GM19468 (cell line): ENCODE measurements around the gene REEP1.
"Not testable (repeated sequence)": the region's sequence is repeated elsewhere in the genome, so short reads cannot be mapped to it uniquely, and the experiment has no call there.

ENCODE experiments used
- ATAC-seq: cut with Tn5 transposase; IDR thresholded peaks from one replicate; pipeline ENCODE4 v1.9.1; 2021; ENCODE audit warnings: mild to moderate bottlenecking, moderate library complexity, moderate number of reproducible peaks; ENCODE audit not compliant: unreplicated experiment; ENCODE audit errors: extremely low read depth

The REEP1 gene

DNA sequence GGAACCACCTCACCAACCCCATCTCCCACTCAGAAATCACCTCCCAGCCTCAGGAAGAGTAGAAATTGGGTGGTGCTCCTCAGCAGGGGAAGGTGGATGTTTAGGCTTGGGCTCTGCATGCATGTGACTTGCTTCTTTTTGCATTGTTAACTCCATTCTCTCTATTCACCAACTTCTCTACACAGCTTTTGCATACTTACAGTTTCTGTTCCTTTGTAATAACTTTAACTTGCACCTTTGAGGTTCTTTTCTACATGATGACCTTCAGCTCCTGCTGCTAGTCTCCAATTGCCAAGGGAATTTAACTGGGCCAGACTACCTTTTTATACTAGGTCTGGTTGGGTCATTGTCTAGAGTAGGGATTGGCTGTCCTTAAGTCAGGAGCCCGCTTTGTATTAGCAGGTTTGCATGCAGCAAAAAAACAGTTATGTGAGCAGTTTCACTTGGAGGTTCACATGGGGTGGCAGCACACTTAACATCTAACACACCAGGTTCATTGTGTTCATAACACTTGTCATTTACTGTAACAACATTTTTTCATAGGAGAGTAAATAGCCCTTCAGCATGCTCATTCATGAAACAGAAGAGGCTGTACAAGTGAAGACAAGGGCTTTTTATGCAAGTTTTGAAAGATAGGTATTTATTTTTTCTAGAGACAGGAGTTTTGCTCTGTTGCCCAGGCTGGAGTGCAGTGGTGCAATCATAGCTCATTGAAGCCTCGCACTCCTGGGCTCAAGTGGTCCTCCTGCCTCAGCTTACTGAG, 126.2 kb downstream of the REEP1 start:
- ATAC-seq: no peak

DNA sequence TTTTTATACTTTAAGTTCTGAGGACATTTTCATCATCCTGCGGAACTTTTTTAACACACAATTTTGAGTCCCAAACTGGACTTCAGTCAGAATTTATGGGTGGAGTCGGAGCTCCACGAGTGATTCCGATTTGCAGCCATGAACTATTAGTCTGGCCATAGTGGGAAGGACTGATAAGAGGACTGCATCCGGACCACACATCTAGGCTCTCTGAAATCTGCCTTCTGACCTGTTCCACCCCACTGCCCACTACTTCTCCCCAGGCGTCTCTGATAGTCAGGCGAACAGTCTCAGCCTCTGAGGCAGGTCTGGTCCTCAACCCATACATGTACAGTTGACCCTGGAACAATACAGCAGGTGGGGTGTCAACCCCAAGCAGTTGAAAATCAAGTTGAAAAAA, 133.0 kb downstream of the REEP1 start:
- no peak for ATAC-seq

DNA sequence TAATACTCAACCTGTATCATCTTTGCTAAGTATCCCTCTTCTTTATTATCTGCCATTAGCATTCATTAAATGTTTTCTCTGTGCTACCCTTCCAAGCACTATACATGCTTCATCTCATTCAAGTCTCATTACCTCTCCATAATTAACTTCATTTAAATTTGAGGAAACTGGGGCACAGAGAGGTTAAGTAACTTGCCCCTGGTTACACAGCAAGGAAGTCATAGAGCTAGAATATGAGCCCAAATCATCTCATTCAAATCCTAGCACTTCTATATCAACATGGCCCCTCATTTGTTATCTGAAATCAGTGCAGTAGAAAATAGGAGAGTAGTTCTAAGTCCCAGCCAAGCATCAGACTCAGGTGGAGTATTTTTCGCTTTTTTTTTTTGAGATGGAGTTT, 133.8 kb downstream of the REEP1 start:
- no peak for ATAC-seq

DNA sequence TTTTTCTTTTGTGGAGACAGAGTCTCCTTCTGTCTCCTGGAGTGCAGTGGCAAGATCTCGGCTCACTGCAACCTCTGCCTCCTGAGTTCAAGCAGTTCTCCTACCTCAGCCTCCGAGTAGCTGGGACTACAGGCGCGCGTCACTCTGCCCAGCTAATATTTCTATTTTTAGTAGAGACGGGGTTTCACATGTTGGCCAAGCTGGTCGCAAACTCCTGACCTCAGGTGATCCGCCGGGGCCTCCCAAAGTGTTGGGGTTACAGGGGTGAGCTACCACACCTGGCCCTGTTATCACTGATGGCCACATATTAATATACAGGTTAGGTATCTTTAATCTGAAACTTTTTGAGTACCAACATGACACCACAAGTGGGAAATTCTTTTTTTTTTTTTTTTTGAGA, 134.7 kb downstream of the REEP1 start:
- ATAC-seq: no peak

DNA sequence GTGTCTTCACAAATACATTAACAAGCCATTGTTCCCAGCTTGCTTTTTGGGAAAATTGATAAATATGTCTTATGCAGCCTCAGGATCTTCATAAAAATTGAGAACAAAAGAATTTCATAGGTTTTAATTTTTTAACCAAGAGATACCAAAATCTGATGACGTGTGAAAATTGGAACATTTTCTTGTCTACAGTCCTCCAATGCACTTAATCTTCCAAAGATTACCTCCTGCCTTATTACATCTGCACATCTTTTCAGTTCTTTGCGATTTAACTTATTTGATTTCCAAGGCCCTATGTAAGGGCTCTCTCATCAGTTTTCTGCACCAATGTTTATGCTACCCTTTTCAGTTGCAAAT, 135.1 kb downstream of the REEP1 start:
- no peak for ATAC-seq

DNA sequence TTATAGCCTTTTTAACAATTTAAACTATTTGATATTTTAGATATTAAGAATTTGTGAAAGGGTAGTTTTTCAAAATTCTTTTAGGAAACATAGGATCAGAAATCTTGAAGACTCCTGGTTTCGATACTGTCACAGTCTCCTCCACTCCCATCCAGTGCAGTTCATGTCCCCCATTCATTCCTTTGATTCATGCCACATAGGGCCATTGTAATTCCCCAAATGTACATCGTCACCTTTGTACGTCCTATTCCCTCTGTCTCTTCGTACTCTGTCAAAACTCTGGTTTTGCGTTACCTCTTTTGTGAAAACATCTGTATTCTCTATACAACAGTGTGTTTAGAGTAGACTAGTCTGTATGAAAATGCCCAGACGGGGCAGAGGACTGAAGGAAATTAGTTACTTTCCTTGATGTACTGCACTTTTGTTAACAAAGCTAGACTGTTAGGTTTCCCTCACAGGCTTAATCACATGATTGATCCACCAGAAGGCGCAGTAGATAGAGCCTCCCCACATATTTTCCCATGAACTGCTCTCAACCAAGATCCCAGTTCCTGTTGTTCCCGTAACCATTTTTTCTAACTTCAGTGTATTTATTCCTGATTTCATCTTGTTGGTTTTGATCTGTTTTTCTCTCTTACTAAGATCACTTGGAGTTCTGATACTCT, 135.6 kb downstream of the REEP1 start:
- no peak for ATAC-seq

DNA sequence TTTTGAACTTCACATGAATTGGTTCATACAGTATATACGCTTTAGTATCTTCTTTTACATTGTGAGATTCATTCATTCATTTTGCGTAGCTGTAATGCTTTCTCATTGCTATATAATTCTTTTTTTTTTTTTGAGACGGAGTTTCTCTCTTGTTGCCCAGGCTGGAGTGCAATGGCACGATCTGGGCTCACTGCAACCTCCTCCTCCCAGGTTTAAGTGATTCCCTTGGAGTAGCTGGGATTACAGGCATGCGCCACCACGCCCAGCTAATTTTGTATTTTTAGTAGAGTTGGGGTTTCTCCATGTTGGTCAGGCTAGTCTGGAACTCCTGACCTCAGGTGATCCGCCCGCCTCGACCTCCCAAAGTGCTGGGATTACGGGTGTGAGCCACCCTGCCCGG, 136.9 kb downstream of the REEP1 start:
- ATAC-seq: not testable (repeated sequence)

DNA sequence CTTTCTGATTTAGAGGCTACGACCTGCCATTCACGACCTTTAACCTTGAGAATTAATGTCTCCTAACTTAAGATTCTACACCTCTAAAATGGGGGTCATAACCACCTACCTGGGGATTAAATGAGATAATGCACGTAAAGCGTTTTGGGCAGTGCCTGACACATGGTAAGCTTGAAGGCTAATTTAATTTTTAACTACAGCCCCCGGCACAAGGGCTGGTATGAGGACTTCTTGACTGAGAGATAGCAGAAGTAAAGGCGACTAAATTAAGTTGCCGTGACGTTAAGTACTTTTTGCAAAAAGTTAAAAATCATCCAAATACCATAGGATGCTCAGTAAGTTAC, 137.6 kb downstream of the REEP1 start:
- no peak for ATAC-seq

DNA sequence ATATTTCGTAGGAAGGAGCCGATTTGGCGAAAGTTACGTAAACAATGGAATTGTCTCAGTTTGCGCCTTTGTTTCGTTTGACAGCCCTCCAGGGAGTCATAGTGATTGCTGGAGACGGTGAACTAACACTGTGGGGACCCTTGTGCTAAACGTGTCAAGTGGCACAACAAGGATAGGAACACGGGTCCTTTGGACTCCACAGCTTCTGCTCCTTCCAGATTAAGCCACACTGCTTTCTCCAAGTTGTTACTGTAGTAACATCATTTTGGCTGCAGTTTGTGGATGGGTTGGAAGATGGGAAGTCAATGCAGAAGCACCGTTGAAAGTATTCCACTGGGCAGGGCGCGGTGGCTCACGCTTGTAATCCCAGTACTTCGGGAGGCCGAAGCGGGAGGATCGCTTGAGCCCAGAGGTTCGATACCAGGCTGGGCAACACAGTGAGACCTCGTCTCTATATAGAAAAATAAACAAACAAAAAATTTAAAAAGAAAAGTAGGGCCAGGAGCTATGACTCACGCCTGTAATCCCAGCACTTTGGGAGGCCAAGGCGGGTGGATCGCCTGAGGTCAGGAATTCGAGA, 141.5 kb downstream of the REEP1 start:
- no peak for ATAC-seq

DNA sequence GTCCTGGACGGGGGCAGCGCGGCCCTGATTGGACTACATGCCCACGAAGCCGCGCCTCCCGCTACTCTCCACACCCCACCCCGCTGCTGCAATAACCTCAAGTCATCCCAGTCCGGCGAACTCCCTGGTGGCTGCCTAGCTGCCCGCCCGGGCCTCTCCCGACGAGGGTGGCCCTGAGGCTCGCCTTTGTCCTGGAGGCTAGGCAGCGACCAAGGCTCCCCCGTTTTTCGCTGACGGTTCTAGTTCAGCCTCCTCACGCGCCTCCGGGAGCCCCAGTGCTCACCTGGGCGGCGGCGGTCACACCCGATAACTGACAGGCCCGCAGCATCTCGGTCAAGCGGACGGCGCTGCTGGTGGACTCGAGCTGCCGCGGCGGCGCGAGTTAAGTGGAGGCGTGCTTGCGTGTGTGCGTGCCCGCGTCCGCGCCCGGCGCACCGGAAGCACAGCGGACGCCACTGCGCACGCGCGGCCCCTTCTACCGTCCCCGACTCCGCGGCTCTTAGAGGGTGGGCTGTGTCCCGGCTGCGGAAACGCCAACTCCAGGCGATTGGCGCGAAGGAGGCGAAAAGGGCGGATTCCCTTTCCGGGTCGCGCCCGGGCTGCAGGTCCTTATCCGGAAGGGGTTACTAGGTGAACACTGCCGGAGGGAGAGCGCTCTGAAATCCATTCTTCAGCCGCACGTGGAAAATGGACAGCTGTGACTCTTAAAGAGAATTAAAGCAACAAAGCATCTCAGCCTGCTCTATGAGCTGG, 142.2 kb downstream of the REEP1 start, which contains the start of gene IMMT:
IMMT (minus strand) TSS at position 408 of the 753 bp plus-strand sequence; CDS start at position 328, 80 bp downstream.
- peak; percentile 79 for ATAC-seq

DNA sequence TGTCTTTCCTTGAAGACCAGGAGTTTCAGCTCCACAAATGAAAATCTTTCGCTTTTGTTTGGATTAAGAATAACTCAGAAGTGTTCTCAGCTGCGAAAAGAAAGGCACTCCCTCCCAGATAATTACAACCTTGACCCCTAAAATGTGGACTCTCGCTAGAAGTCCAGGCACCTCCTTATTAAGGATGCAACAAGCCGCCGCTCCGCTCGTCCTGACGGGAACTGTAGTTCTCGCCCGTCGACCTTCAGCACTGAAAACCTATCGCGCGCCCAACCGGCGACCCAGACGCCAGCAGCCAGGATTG, 142.7 kb downstream of the REEP1 start:
- ATAC-seq: no peak

DNA sequence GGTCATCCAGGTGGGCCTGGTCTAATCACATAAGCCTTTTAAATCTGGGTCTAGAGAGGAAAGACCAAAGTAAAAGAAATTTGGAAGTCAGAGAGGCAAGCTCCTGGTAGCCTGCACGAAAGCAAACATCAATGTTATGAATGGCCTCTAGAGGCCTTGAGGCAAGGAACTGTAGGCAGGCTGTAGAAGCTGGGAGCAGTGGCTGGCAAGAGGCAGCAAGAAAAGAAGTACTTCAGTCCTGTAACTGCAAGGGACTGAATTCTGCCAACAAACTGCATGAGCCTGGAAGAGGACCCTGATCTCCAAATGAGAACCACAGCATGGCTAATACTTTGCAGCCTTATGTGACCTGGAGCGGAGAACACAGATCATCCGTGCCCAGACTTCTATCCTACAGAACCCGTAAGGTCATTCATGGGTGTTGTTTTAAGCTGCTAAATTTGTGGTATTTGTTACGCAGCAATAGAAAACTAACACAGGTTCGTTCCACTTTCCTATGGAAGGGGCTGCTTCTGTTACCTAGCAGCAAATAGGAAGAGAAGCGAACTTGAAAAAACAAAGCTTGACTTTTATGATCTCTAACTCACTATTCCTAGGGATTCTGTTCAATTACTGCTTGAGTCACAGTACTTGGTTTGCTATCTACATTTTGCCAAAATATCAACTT, 143.4 kb downstream of the REEP1 start:
- no peak for ATAC-seq

DNA sequence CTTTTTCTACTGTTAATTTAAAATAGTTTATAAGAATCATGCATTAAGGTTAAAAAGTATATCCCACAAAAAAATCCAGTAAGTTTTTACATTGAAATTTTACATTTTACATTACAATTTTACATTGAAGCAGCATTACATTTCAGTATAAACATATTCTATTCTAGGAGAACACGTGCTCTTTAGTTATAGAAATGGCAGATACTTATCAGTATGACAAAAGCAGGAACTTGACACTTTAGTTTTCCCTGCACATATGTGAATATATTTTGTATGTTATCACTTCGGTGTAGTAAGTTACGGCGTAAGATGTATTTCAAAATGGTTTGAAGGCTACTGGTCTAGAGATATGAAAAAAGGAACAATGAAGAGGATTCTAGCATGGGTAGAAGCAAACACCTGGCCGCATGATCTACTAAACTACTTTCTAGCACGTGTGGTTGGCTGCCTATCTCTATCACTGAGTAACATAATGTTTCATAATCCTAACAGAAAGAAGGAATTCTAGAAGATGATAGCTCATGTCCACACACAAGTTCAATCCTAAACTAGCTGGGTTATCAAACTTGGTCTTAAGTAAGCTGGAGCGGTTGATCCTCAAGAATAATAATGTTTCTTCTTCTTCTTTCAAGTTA, 147.5 kb downstream of the REEP1 start:
- ATAC-seq: no peak

DNA sequence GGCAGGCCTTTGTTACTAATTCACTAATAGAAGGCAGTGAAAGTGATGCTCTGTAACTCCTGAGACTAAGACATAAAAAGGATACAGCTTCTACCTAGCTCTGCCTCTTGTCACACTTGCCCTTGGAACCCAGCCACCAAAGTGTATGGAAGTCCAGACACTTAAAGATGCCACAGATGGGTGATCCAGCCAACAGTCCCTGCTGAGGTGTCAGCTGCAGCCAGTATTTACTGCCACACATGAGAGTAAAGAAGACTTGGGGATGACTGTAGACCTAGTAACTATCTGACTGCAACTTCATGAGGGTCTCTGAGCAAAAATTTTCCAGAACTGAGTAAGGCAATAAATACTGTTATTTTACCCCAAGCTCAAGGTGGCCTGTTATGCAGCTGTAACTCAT, 151.0 kb downstream of the REEP1 start:
- ATAC-seq: no peak

DNA sequence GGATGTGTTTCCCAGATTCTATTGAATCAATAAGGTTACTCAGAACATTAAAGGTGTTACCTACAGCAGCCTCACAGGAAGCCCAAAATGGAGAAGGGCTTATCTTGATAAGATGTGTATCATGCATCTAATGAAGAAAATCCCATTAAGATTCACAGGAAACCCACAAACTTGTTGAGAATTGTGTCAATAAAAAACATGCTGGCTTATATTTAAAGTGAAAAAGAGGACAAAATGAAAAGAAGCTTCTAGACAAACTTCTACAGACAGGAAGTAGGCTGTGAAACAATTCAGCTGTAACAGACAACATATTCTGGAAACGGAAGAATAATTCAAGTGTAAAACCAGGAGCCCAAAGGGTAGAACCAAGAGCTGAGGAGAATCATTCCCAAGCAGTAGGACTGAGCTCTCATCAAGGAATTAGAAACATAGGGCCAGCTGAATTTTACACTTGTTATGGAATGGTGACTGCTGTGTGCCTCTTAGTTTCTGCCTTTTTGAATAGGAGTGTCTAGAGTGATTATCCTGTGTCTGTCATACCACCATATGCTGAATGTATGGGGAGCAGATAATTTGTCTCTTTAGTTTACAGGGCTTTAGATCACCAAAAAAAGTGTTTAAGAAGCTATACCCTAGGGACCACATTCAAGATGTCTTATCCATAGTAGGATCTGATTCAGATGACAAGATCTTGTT, 151.8 kb downstream of the REEP1 start:
- no peak for ATAC-seq

DNA sequence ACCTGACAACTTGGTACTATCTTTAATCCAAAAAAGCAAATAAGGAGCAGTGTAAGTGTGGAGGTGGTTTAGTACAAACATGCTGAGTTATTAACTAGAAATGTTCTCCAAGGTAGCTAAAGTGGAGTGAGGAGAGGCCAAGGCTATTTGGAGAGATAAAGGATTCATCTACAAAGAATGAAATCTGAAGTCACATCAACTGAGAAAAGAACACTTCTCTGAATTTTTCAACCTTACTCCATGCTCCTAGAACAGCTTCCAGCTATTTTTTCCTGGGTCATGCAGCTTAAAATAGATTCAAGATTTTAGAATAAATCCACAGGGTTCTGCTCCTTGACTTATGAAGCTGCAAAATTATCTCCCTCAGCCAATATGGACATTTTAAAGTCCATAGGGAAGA, 160.8 kb downstream of the REEP1 start:
- no peak for ATAC-seq

DNA sequence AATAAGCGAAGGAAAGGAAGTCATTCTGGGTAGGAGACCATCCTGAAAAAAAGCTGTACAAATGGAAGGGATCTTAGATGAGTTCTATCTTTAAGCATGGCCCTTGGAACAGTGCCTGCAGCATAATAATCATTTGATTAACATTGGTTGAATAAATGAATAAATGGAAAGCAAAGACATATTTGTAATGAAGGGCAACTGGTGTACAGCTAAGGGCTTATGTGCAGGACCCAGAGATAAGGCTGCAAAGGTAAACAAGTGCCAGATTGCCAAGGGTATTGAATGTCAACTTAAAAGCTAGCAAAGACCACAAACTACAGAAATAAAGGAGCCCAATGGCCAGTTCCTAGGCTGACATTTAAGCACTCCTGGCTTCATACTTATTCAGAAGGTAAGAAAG, 161.6 kb downstream of the REEP1 start:
- ATAC-seq: no peak

DNA sequence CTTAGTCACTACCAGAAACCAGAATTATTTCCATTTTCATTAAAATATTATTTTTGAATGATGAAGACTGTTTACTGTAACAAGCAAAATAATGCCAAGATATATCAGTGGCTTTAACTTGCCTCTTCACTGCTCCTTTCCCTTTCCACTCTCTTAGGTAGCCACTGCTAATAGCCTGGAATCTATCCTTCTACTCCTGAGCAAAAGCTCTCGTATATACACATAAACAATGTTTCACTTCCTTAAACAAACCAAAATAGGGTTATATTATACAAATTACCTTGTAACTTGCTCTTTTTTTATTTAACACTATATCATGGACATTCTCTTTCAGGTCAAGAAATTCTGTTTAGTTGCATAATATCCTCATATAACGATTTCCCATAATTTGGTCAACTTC, 163.0 kb downstream of the REEP1 start:
- no peak for ATAC-seq

DNA sequence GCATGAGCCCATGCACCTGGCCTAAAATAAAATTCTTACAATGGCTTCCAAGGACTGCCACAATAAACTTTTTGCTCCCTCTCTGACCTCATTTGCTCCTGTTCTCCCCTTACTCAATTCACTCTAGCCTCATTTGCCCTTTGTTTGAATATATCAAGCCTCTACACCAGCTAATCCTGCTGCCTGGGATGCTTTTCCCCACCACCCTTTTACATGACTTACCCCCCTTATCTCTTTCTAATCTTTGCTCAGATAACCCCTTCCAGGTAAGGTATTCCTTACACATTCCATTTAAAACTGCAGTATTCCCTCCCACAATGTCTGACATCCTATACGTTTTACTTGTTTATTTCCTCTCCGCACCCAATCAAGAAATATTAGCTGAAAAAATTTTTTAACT, 164.8 kb downstream of the REEP1 start:
- ATAC-seq: no peak

DNA sequence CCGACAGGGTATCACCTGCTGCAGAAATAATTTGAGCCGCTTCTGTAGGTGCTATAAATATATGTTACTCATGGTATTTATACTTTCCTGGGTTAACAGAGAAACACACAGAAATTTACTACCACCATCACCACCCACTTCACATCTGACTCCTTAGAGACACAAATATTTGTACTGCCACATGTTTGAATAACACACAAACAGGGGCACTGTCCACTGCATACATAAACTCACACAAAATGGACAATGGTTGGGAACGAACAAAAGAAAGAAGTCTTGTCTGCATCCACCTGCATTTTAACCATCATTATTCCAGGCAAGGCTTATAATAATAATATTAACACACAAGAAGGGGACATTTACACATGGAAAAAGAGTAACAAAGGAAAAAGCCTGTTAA, 166.1 kb downstream of the REEP1 start:
- no peak for ATAC-seq
